H7 (cell line): ENCODE measurements around the gene NET1. TPM values are rescaled to one million over a fixed set of nuclear protein-coding genes. Genes with fewer than 3 reads are reported as not detected.

ENCODE experiments used
- DNase-seq: peaks from one replicate; pipeline ENCODE4 v3.0.0; 2012
- H3K27me3 ChIP-seq: 2 replicates; pipeline ENCODE4 v1.6.0; 2011; ENCODE audit warnings: mild to moderate bottlenecking, low read length; ENCODE audit not compliant: control insufficient read depth, insufficient read depth
- H3K36me3 ChIP-seq: replicated peaks from 2 replicates; pipeline ENCODE4 v1.5.1; 2011; ENCODE audit warnings: low read length; ENCODE audit not compliant: control insufficient read depth, insufficient read depth
- H3K4me3 ChIP-seq: 2 replicates; pipeline ENCODE4 v1.5.1; 2011; ENCODE audit warnings: low read depth, mild to moderate bottlenecking, control low read depth, low read length, moderate library complexity; ENCODE audit not compliant: insufficient read depth
- total RNA-seq: library from RNA; depleted of rRNA; stranded (reverse); fragments of >200 nt; shearing (Covaris generic); gene quantifications from 2 replicates; pipeline ENCODE4 v1.2.3, GENCODE V29; 2014

NET1 gene
- total RNA-seq, 1 experiment from 2014 or later, result 44.0 TPM

DNA sequence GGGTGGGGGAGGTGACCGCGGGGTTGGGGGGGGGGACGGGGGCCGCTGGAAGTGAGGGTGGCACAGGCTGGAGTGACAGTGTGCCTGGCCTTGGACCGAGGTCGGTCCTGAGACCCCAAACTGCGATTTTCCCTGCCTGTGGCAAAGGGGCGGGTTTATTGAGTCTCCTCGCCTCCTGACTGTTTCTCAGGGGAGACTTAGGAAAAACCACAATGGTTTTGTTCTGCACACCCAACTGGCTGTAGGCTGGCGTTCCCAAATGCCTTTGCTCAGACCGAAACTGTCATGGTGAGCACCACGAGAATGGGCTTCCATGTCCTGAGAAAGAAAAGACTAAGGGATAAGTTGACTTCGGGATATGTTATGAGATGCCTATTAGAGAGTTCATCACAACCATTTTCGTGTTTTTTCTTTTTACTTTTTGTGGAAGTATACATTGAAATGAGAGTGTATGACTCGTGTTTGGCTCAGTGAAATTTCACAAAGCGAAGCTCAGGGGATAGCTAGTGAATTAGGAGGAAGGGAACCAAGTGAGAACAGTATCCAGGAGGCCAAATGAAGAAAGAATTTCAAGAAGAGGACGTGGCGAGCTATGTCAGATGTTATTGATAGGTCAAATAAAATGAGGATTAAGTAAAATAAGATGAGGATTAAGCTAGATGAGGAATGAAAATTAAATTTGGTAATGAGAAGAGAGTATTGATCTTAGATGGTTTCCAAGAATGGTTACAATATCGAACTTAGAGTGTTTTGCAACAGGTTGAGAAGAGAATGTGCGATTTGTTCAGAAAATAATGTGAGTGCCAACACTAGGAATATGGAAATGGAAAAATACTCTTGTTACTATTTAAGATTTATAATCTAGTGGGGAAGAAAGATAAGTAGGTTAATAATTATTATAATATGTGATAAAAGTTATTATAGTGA, 918 bp downstream of the NET1 start:
- peak overlapping the region; percentile 67 for H3K4me3 ChIP-seq
- DNase-seq, result no peak
- H3K27me3 ChIP-seq, result no peaks in the 10 kb centered on the region
- H3K36me3 ChIP-seq, result no peaks in the 10 kb centered on the region

DNA sequence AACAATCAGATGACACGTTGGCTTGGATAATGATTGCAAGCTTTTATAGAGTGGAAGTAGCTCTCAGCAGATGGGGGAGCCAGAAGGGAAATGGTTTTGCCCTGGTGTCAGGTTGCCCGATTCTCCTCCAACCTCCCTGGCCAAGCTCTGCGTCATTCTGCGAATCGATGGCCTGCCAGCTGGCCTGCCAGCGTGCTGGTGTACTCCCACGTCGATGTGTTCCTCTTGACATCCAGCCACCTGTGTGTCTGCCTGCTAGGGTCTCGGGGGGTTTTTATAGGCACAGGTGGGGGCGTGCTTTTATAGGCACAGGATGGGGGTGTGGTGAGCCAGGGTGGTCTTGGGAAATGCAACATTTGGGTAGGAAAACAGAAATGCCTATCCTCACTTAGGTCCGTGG, 4.6 kb downstream of the NET1 start:
- Histone ChIP-seq H3K4me3 (no peak overlapping the region), H3K27me3 (no peaks in the 10 kb centered on the region), H3K36me3 (no peaks in the 10 kb centered on the region)
- no peak for DNase-seq

DNA sequence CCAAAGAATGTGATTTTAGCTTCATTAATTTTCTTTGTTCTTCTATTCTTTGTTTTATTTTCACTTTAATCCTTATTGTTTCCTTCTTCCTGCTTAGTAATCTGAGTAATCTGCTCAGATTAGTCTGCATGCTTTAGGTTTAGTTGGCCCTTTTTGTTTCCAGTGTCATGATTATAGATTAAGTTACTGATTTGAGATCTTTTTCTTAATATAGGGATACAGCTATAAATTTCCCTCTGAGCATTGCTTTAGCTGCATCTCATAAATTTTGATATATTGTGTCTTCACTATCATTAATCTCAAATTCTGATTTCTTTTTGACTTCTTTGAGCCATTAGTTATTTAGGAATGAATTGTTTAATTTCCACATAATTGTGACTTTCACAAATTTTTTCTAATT, 6.2 kb downstream of the NET1 start:
- no peak overlapping the region for H3K4me3 ChIP-seq
- no peaks in the 10 kb centered on the region for H3K27me3 ChIP-seq
- DNase-seq, result no peak
- no peaks in the 10 kb centered on the region for H3K36me3 ChIP-seq

DNA sequence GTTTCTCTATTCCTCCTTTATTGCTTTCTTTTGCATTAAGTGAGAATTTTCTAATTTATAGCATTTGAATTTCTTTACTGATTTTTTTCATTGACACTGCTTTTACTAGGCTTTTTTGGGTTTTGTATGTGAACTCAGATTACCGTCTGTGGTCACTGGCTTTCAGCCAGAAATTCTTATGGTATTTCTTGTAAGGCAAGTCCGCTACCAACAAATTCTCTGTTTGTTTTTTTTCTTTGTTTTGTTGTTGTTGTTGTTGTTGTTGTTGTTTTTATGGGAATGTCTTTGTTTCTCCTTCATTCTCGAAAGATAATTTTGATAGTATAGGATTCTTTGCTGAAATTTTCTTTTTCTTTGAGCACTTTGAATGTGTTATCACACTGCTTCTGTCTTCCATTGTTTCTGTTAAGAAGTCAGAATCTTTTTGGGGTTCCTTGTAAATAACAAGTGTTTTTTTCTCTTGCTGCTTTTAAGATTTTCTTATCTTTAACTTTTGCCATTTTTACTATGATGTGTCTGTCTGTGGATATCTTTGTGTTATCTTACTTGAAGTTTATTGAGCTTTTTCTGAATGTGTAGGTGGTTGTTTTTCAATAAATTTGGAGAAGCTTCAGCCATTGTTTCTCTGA, 7.2 kb downstream of the NET1 start:
- no peak for DNase-seq
- Histone ChIP-seq H3K36me3 (no peaks in the 10 kb centered on the region), H3K4me3 (no peak overlapping the region), H3K27me3 (no peaks in the 10 kb centered on the region)

DNA sequence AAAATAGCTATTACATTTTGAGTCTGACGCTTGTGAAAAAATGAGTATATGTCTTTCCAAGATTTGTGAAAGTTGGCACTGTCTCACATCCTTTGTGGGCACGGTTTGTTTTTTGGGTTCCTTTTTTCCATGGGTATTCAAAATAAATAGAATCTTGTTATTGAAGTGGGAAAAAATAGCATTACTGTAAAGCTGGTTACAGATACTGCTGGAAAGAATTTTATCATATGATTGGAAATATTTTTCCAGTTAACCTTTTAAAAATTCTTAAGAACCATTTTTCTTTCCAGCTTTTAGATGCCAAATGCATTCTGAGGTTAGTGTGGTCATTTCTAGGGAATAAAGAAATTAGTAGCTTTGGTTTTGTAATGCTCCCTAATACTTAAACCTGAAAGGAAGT, 11.4 kb downstream of the NET1 start:
- Histone ChIP-seq H3K4me3 (no peak overlapping the region), H3K27me3 (no peaks in the 10 kb centered on the region), H3K36me3 (no peaks in the 10 kb centered on the region)
- no peak for DNase-seq

DNA sequence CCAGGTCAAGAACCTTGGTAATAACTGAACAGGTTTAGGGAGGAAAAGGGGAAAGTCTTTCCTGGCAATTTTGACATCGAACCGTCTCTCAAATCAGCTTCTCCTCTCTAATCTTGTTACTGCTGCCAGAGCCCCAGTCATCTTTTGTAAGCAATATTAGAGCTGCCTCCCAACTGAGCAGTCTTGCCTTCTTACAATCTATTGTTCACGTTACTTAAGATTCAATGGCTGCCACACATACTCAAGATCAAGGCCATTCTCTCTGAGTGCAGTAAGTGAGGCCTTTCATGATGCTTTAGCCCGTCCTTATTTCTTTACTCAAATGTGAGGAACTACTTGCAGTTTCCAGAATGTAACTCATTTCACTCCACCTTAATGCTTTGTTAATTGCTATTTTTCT, 12.4 kb downstream of the NET1 start:
- Histone ChIP-seq H3K27me3 (no peaks in the 10 kb centered on the region), H3K4me3 (no peak overlapping the region), H3K36me3 (0 out of 2 replicates have a peak, but pooled peaks cover 2% of the 10 kb centered on the region)
- DNase-seq, result no peak

DNA sequence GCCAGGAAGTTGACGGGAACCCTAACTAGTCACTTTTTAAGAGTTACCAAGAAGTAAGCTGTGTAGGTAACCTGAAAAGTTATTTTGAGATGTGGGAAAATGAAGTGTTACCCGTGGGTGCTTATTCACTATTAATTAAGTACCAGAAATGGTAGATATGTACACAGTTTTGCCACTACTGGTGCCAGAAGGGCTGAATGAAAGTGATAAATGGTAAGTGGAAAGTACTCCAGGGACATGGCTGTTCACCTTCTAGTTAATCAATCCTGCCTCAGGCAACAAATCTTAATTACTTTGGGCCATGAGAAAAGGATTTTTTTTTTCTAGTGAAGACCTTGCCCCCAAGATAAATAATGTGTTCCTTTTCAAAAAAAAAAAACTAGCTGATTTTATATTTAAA, 15.8 kb downstream of the NET1 start:
- H3K4me3 ChIP-seq, result no peak overlapping the region
- H3K27me3 ChIP-seq, result no peaks in the 10 kb centered on the region
- no peak for DNase-seq
- 0 out of 2 replicates have a peak, but pooled peaks cover 2% of the 10 kb centered on the region for H3K36me3 ChIP-seq

DNA sequence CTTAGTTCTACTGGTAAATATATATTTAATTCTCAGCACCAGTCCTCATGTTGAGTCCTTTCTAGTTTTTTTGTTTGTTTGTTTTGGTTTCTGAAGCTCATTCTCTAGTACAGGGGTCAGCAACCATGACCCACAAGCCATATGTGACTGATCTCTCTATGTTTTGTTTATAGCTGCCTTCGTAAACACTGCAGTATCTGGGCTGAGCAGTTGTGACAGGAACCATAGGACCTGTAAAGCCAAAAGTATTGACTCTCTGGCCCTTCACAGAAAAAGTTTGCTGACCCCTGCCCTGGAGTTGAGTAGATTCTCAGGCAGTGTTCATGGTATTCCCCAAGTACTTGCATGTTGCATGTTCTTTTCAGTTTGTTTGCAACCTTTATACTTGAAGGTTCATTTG, 20.8 kb downstream of the NET1 start:
- Histone ChIP-seq H3K4me3 (no peak overlapping the region), H3K27me3 (no peaks in the 10 kb centered on the region), H3K36me3 (0 out of 2 replicates have a peak, but pooled peaks cover 2% of the 10 kb centered on the region)
- no peak for DNase-seq

DNA sequence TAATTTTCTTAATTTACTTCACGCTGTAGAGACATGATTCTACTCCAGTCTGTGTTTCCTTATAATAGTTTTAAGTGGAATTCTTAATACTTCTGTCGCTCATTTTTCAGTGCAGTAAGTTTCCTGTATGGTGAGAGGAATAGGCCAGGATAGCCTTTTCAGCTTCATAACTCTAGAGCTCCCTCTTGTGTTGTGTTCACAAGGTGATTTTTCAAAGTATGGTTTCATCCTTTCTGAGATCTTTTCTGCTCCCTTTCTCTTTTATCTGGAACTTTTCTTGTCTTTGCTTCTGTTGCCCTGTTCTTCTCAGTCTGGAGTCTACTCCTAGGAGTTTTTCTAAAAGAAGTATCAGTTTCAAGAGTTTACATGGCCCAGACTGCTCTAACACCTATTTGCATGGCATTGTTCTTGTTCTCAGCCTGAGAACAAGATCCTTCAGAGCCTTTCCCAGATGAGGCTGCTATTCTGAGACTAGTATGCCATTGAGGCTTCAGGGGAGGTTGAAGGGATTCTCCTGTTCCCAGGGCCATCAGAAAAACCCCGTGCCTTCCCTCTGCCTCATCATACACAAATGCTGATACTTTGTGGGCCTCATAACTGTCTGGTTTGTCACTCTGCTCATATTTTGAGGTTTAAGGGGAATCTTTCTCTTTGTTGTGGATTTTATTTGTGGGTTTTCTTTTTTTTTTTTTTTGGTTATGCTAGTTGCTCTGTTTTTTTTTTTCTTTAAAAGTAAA, 21.8 kb downstream of the NET1 start:
- 0 out of 2 replicates have a peak, but pooled peaks cover 2% of the 10 kb centered on the region for H3K36me3 ChIP-seq
- no peaks in the 10 kb centered on the region for H3K27me3 ChIP-seq
- DNase-seq, result peak; percentile 35
- H3K4me3 ChIP-seq, result no peak overlapping the region

DNA sequence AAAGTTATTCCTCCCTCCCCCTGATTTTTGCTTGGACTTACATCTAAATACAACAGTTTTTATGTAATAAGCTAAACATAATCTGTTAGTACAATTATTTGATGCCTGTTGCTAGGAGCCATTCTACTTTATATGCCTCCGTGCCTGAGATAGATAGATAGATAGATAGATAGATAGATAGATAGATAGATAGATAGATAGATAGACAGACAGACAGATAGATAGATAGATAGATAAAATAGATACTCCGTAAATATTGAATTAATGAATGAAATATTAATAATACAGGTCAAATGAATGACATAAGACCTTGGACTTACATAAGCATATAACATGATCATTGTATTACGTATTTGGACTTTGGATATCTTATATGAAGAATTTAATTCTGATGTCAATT, 23.0 kb downstream of the NET1 start:
- H3K4me3 ChIP-seq, result no peak overlapping the region
- no peaks in the 10 kb centered on the region for H3K27me3 ChIP-seq
- H3K36me3 ChIP-seq, result no peaks in the 10 kb centered on the region
- no peak for DNase-seq

DNA sequence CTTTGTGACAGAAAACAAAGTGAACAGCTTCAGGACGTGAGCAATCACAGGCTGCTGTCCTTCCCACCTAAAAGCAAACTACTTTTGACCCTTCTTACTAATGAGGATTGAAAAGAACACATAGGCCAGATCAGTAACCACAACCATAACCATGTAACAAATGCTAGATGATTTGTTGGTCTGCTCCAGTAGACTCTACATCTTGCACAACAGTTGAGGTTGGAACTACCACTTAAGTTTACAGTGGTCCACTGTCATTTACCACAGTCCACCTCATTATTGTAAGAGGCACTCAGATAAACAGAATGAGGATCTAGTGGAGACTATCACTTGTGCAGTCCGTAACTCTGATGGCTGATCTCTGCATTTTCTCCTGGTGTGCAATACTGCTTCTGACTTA, 27.8 kb downstream of the NET1 start:
- no peak for DNase-seq
- no peak overlapping the region for H3K4me3 ChIP-seq
- H3K36me3 ChIP-seq, result no peaks in the 10 kb centered on the region; the same call in 1 of the 2 replicates
- H3K27me3 ChIP-seq, result no peaks in the 10 kb centered on the region

DNA sequence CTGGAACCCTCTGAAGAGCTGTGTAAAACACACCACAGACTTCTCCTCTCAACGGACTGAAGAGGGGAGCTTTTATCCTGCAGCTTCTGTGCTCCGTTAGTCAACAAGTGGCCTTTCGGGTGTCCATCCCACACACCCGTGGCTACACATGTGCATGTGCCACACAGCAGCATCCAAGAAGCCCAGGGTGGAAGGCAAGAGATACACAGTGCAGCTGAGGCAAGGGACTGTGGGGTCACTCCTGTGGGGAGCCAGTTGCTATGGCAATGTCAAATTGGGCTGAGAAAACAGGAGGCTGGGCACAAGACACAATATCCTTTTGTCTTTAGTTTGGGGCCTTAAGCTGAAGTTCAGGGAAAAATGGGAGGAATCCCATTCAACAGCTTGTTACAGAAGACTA, 28.7 kb downstream of the NET1 start:
- Histone ChIP-seq H3K4me3 (no peak overlapping the region), H3K36me3 (no peaks in the 10 kb centered on the region; the same call in 1 of the 2 replicates), H3K27me3 (no peaks in the 10 kb centered on the region)
- no peak for DNase-seq

DNA sequence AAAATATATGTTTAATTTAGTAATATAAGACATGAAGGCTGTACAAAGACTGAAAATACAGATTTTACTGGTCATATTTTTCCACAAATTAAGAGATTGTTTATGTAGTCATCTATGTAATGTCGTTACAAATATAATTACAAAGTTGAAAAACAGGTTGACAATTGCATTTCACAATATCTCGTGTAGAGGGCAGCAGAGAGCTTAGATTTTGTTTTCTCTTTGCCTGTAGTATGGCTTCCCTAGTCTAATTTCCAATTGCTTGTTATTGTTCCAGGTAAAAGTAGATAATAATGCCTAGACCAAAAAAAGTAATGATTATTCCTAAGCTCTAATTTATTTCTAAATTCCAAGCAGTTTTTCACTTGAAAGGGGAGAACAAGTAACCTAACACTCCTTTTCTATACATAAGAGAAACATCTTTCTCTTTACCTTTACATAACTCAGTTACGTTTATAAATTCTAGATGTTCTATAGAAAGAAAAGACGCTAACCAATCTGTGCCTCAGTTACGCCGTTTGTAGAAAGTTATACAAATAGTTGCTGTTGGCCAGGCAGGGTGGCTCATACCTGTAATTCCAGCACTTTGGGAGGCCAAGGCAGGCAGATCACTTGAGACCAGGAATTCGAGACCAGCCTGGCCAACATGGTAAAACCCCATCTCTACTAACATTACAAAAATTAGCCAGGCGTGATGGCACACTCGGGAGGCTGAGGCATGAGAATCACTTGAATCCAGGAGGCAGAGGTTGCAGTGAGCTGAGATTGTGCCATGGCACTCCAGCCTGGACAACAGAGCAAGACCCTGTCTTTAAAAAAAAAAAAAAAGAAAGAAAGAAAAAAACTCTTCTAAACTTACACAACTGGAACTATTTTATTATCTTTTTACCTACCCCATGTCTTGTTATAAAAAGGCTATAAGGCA, 30.0 kb downstream of the NET1 start:
- DNase-seq, result no peak

DNA sequence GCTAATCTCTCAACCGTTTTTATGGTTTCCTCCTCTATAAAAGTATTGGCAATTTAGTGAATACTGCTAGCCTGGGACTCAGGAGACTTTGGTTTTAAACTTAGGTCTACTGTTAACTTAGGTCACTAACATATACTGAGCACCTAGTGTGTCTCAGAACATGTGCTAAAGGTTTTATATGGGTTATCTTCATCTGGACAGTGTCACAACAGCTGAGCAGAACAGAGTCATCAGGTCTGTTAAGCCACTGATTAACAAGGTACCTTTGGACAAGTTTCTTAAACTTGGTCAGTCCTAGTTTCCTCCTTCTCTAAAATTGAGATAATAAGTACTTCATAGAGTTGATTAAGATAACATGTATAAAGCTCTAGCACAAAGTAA, 30.6 kb downstream of the NET1 start:
- H3K36me3 ChIP-seq, result no peaks in the 10 kb centered on the region; the same call in 1 of the 2 replicates
- H3K27me3 ChIP-seq, result no peaks in the 10 kb centered on the region
- no peak overlapping the region for H3K4me3 ChIP-seq
- no peak for DNase-seq

More for the DNA sequence above, 30.0 kb downstream of the NET1 start:
- Histone ChIP-seq H3K27me3 (no peaks in the 10 kb centered on the region), H3K4me3 (no peak overlapping the region), H3K36me3 (no peaks in the 10 kb centered on the region; the same call in 1 of the 2 replicates)
